Measurements from ENCODE around the gene P3H3.

DNA sequence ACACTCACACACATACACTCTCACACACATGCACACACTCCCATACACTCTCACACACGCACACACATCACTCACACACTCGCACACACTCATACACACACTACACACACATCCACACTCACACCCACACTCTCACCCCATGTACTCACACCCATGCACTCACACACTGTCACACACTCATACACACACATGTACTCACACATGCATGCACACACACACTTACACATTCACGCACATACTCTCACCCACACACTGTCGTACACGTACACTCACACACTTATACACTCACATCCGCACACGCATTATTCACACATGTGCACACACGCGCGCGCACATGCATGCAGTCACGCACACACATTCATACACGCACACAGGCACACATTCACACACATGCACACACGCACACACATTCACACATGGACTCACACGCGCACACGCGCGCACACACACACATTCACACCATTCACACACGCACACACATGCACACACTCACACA, 10.5 kb upstream of the P3H3 start:
- TF ChIP-seq, protein P1, sequence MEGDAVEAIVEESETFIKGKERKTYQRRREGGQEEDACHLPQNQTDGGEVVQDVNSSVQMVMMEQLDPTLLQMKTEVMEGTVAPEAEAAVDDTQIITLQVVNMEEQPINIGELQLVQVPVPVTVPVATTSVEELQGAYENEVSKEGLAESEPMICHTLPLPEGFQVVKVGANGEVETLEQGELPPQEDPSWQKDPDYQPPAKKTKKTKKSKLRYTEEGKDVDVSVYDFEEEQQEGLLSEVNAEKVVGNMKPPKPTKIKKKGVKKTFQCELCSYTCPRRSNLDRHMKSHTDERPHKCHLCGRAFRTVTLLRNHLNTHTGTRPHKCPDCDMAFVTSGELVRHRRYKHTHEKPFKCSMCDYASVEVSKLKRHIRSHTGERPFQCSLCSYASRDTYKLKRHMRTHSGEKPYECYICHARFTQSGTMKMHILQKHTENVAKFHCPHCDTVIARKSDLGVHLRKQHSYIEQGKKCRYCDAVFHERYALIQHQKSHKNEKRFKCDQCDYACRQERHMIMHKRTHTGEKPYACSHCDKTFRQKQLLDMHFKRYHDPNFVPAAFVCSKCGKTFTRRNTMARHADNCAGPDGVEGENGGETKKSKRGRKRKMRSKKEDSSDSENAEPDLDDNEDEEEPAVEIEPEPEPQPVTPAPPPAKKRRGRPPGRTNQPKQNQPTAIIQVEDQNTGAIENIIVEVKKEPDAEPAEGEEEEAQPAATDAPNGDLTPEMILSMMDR (IDR thresholded peaks at IDR 0.05 in 8 of 11, conservative IDR thresholded peaks at IDR 0.05 in 3 of 11), result no peak
- TF ChIP-seq POLR2A (IDR thresholded peaks at IDR 0.05), result no peak
